Dedifferentiated amniotic fluid mesenchymal stem cell (primary cell): ENCODE results near the gene FNDC3B.
A peak's percentile ranks its signal among the peaks of the same experiment; 100 is the strongest.

Experiments
- DNase-seq: peaks from one replicate; pipeline ENCODE4 v3.0.0-alpha.2; 2016; ENCODE audit errors: extremely low spot score

FNDC3B gene

DNA sequence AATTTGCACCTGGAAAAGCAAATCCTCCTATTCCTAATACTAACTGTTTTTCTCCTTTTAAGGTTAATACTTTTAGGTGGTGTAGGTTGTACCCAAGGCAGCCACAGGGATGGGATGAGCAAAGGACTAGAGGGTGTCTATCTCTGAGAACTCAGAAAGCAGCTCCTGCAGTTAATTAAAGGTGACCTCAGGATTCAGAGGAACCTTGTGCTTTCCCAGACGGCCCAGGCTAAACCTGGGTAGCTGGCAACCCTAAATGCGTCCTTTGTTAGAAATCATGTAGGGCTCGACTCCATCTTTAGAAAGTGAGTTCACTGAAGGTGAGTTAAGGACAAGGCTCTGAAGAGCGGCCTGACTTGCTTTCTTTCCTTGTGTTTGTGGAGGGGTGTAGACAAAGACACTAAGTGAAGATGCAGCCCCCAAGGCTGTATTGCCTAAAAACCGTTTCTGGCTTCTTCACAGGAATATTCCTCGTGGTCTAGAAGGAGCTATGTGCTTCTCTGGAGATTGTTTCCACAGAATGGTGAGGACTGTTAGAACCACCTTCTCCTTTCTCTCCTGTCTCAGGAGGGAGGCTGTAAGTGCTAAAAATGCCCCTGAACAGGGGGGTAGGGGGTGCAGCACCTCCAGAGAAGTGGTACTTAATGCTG lies 14.9 kb downstream of the FNDC3B start:
- no peak for DNase-seq

GRCh38 chr3:172056416-172056815 lies 17.0 kb downstream of the FNDC3B start:
- DNase-seq: no peak

- DNase-seq: no peak
Observed at GRCh38 chr3:172057059-172057458, 17.7 kb downstream of the FNDC3B start.

DNA sequence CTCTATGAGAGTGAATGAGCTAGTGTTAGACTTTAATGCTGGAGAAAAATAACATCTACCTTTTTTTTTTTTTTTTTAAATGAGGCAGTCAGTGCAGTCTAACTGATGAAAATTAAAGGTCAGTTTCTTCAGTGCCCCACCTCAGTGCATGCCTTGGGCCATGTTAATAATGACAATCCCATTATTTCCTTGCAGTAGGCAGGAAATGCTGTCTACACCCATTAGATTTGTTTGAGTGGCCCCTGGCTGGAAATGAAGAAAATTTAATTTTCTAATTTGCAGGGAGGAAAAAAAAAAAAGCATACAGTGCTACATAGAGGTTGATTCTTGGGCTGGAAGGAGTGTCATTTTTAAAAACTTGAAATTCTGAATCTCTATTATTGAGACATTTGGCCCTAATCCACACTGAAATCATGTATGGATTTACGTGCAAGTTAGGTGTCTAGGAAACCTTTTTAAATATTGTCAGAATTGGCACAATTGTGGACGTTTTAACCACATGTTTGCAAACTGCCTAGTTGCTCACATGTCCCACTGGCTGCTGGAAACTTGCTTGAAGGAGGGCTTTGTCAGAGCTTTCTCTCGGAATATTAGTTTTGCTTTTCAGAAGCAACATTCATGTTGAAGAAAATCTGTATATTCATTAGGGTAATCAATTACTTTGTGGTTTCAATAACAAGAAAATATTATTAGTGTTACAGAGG lies 18.4 kb downstream of the FNDC3B start:
- DNase-seq: no peak

DNA sequence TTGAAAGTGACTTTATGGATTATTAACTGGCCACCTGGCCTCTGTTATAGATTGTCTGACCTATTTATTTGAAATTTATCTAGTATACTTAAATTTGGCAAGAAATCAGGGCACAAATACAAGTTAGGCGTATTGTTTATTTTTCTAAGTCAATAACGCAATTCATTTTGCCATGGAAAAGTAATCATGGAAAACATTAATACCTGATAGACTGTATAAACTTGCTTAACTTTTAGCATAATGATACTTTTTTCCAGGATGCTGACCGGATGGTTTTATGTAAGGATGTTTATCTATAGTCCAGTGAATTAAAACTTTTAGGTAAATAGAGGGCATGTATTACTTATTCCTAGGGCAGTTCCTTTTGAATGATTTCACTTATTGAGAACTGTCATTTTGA lies 20.2 kb downstream of the FNDC3B start:
- no peak for DNase-seq

DNA sequence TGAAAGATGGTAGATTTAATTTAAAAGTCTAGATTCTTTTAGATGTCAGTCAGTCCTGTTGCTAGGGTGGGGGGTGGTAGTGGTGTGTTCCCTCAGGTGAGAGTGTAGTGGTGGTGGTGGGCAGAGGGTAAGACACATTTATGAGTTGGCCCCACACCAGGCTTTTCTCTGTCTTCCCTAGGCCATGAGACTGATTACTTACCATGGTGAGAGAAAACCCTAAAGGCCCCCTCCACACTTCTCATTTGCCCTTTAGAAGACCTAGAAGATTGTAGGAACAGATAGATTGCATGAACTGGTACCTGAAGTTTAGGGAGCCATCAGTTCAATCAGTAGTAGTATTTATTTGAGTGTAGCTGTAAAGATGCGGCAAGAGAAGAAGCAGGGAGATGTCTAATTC lies 20.9 kb downstream of the FNDC3B start:
- DNase-seq: no peak

DNA sequence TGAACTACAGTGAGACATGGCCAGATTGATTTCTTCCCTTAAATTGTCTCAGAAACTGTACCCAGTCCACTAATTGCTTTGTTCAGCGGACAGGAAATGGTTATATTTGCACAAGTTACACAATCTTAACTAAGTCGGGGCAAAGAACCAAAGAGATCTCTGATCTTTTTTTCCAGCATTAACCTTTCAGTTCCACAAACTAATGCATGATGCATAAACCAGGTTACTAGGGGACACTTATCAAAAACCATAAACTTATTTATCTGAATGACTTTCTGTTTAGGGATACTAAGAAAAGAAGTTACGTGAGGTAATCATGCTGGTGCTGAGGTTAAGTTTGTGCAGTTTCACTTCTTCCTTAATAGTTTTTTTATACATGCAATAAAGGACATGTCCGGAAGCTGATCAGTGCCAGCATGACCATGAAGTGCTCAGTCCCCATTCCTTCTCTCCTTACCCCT lies 22.4 kb downstream of the FNDC3B start:
- no peak for DNase-seq

DNA sequence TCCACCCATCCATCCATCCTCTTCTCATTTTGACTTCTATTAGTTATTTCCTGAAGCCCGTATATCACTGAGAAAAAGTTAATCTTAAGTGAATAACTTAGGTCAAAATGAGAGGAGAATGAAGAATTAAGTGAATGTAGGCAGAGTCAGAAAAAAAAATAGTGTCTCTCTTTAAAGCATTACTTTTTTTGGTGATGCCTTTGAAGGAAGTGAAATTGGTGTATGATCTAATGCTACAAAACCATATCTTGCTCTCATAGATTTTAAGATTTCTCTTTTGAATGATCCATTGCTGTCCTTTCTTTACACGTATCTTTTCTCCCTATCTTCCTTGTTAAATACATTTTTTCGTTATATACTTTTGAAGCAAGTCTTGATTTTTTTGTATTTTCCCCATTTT lies 23.4 kb downstream of the FNDC3B start:
- no peak for DNase-seq

DNA sequence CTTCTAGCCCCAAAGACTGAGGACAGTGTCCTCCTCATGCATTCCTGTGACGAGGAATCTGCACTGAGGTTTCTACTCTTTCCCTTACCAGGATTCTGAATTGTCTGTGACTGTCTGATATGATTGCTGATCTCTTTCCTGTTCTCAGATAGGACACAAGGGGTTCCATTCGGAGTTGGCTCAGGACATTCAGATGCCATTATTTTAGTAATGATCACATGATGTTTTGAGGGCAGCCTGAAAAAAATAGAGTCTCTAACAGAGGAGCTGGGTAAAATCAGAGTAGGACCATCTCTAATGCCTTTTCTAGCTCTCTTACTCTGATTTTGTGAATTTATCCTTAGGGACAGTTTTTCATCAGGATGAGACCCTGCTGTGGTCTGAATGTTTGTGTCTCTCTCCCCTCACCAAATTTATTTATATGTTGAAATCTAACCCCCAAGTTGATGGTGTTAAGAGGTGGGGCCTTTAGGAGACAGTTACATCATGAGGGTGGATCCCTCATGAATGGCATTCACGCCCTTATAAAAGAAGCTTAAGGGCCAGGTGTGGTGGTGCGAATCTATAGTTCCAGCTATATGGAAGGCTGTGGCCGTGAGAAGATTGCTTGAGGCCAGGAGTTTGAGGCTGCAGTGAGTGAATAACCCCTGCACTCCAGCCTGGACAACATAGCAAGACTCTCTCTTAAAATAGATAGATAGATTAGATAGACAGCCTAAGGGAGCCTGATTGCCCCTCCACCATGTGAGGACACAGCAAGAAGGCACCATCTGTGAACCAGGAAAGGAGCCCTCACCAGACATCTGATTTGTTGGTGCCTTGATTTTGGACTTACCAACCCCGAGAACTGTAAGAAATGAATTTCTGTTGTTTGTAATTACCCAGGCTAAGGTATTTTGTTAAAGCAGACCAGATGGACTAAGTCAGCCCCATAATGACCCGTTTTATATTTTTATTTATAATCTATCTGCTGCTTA lies 24.4 kb downstream of the FNDC3B start:
- no peak for DNase-seq

- peak; percentile 70 for DNase-seq
Observed at GRCh38 chr3:172065527-172065926, 26.1 kb downstream of the FNDC3B start.

GRCh38 chr3:172065967-172066762 lies 26.8 kb downstream of the FNDC3B start:
- DNase-seq: no peak

GRCh38 chr3:172066880-172067796 lies 27.8 kb downstream of the FNDC3B start:
- DNase-seq: no peak

DNA sequence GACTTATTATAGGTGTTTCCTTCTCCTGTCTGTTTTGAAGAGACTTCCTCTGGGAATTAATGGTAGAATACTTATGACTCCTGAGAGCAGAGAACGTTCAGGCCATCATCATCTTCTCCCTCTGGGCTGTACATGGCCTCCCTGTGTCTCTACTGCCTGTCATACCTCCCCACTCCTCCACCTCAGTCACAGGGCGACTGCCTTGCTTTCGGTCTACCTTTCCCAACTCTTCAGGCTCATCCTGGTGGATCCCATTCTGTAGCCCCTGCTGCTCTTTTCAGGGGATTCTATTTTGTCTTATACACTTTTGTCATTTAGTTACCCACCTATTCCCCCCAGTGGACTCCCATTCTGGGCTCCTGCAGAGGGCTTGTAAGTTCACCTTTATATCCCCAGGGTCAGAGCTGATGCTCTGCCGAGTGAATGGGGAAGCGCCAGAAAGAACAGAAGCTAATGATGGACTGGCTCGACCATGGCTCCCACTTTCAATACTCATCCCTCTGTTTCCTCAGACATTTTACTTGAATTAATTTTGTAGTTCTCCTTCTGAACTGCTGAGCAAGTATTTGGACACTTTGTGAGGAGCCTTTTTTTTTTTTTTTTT lies 28.6 kb downstream of the FNDC3B start:
- DNase-seq: no peak

DNA sequence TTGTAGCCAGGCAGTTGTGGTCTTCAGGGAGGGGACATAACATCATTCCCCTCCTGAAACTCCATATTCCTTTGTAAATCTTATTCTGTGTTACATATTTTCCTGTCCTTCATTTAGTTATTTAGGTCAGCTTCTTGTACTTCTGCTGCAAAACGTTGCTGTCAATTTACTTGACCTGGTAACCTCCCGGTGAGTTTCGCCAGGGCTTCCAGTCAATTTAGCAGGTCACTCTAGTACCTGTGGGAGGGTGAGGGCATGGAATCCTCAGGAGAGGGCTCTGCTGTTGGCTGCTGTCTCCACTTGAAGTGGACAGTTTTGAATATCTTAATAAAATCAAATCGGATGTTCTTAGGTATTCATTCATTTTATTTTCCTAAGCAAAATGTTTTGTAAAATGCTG lies 29.6 kb downstream of the FNDC3B start:
- DNase-seq: no peak

- no peak for DNase-seq
Observed at GRCh38 chr3:172069478-172069877, 30.1 kb downstream of the FNDC3B start.

DNA sequence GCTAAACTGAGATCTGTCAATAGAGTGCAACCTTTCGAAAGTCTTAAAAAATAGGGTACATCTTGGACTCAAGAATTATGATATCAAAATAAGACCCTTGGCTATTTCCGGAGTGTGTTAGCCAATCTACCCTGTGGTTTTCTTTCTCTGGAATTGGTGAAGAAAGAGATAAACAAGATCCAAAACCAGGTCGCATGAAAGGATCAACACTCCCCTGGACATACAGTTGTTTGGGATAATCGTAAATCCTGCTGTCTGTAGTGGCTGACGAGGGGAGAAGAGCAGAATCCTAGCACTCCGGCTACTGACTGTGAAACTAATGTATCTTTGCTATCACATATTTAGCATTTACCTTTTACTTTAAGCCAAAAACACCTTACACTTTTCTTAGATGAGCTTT lies 30.9 kb downstream of the FNDC3B start:
- DNase-seq: no peak

- DNase-seq: no peak
Observed at GRCh38 chr3:172070802-172071201, 31.4 kb downstream of the FNDC3B start.

DNA sequence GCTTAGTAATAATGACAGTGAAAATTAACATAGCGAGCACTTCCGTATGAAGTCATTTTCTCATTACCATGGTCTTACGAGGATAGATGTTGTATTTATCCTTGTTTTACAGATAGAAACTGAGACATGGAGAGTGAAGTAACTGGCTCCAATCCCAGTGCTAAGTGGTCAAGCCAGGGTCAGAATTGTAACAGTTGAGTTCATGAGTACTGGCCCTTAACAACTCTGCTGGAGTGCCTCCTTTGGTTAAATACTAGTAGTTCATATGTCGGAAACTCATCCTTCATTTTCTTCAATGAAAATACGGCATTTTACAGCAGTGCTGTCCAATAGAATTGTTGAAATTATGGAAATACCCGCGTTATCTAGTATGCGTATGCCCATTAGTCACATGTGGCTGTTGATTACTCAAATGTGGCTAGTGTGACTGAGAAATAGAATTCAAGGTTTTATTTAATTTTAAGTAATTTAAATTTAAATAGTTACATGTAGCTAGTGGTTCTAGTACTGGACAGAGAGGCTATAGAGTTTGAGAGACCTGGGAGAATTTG lies 32.5 kb downstream of the FNDC3B start:
- no peak for DNase-seq

GRCh38 chr3:172072543-172072942 lies 33.2 kb downstream of the FNDC3B start:
- no peak for DNase-seq
